Uterus (tissue), 4 donors: ENCODE results near the gene PRTFDC1. TPM values are rescaled to one million over a fixed set of nuclear protein-coding genes. Genes with fewer than 3 reads are reported as not detected.

Source experiments
- DNase-seq, 2 donors: peaks; one replicate each; pipeline ENCODE4 v3.0.0-alpha.2; 2019 to 2020
- H3K27ac ChIP-seq, 2 donors: fragments of 200-600 bp; sonication (generic); 1 replicate in 1 of 2; 2 replicates in 1 of 2; pipeline ENCODE4 v1.5.1; 2016 to 2018
- H3K27me3 ChIP-seq, 2 donors: fragments of 200-600 bp; sonication (generic); one replicate each; pipeline ENCODE4 v1.5.1; 2018 to 2019; ENCODE audit warnings: control low read depth in 1 of 2
- H3K36me3 ChIP-seq, 2 donors: fragments of 200-600 bp; sonication (generic); one replicate each; pipeline ENCODE4 v1.5.1; 2019; ENCODE audit warnings: control low read depth in 1 of 2
- H3K4me1 ChIP-seq, 2 donors: fragments of 200-600 bp; sonication (generic); one replicate each; pipeline ENCODE4 v1.5.1; 2018 to 2019; ENCODE audit warnings: control low read depth in 1 of 2
- H3K4me3 ChIP-seq, 2 donors: fragments of 200-600 bp; sonication (generic); 1 replicate in 1 of 2; 2 replicates in 1 of 2; pipeline ENCODE4 v1.5.1; 2018 to 2019; ENCODE audit warnings: mild to moderate bottlenecking in 1 of 2
- H3K9me3 ChIP-seq, 2 donors: fragments of 200-600 bp; sonication (generic); one replicate each; pipeline ENCODE4 v1.5.1; 2019; ENCODE audit warnings: control low read depth in 1 of 2
- CTCF ChIP-seq, 4 experiments: fragments of 200-600 bp in 2 of 4; fragments of 450-650 bp in 2 of 4; sonication (generic) in 2 of 4; IDR thresholded peaks; one replicate each; pipeline ENCODE4 v1.5.1; 2016 to 2019; ENCODE audit warnings: antibody characterized with exemption in 4 of 4, mild to moderate bottlenecking in 2 of 4, moderate library complexity in 1 of 4
- POLR2A ChIP-seq, 2 donors: fragments of 450-650 bp; IDR thresholded peaks; one replicate each; pipeline ENCODE4 v1.6.1; 2016; ENCODE audit warnings: antibody characterized with exemption in 2 of 2, mild to moderate bottlenecking in 1 of 2, moderate library complexity in 1 of 2
- intact Hi-C: fragments of 100-400 bp; cut with DNase I; formaldehyde crosslinking; loops from one replicate; pipeline ENCODE4 v1.15.1; 2023; ENCODE audit warnings: low total_unique reads
- total RNA-seq, 4 donors: library from RNA; depleted of rRNA in 3 of 4; stranded (reverse); fragments of >200 nt in 3 of 4; gene quantifications; one replicate each; pipeline versions ENCODE4 v1.1.0 to v1.2.4, GENCODE V29; 2014 to 2023
- donor health status: DM: yes; HTN: yes; CAD: no.

PRTFDC1 gene
- total RNA-seq, 4 donors from 2014 or later, result 1.3 to 38.7 (median 20.3) TPM

- no peak overlapping the region for H3K4me3 ChIP-seq
- no peak for TF ChIP-seq CTCF (IDR thresholded peaks at IDR 0.05)
- no peak for TF ChIP-seq POLR2A (IDR thresholded peaks at IDR 0.05)
- H3K4me1 ChIP-seq, result no peaks in the 10 kb centered on the region
- H3K27me3 ChIP-seq, result no peaks in the 10 kb centered on the region
- intact Hi-C loops, result no loop called here
- H3K27ac ChIP-seq, result no peak overlapping the region
- no peaks in the 10 kb centered on the region for H3K9me3 ChIP-seq
- DNase-seq, result no peak
- H3K36me3 ChIP-seq, result no peaks in the 10 kb centered on the region
Measured at GRCh38 chr10:24917979-24918378, 34.4 kb downstream of the PRTFDC1 start.

GRCh38 chr10:24917493-24917892 is 34.9 kb downstream of the PRTFDC1 start:
- no peak for DNase-seq
- no peak overlapping the region for H3K4me3 ChIP-seq
- no peak overlapping the region for H3K27ac ChIP-seq
- no peaks in the 10 kb centered on the region for H3K27me3 ChIP-seq
- TF ChIP-seq CTCF (IDR thresholded peaks at IDR 0.05) (no peak), POLR2A (IDR thresholded peaks at IDR 0.05) (no peak)
- no peaks in the 10 kb centered on the region for H3K4me1 ChIP-seq
- H3K9me3 ChIP-seq, result no peaks in the 10 kb centered on the region
- intact Hi-C loops, result no loop called here
- no peaks in the 10 kb centered on the region for H3K36me3 ChIP-seq

DNA sequence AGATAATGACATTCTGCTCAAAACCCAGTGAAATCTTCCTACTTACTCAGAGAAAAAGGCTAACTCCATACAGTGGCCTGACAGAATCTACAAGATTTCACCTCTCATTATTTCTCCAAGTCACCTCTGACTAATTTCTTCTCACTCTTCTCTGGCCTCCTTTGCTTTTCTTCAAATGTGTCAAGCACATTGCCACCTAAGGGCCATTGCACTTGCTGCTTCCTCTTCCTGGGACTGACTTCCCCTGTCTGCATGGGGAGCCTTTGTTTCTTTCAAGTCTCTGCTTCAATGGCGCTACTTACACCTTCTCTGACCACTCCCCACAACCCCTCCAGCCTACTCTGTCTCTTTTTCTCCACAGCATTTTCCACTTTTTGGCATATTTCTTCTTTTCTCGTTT is 36.0 kb downstream of the PRTFDC1 start:
- no peaks in the 10 kb centered on the region for H3K9me3 ChIP-seq
- intact Hi-C loops, result no loop called here
- TF ChIP-seq POLR2A (IDR thresholded peaks at IDR 0.05) (no peak), CTCF (IDR thresholded peaks at IDR 0.05) (no peak)
- H3K36me3 ChIP-seq, result no peaks in the 10 kb centered on the region
- no peak overlapping the region for H3K4me3 ChIP-seq
- H3K27ac ChIP-seq, result no peak overlapping the region
- no peaks in the 10 kb centered on the region for H3K27me3 ChIP-seq
- no peaks in the 10 kb centered on the region for H3K4me1 ChIP-seq
- no peak for DNase-seq

- no peak overlapping the region for H3K4me3 ChIP-seq
- DNase-seq, result no peak
- H3K27me3 ChIP-seq, result no peaks in the 10 kb centered on the region
- TF ChIP-seq POLR2A (IDR thresholded peaks at IDR 0.05) (no peak), CTCF (IDR thresholded peaks at IDR 0.05) (no peak)
- H3K27ac ChIP-seq, result no peak overlapping the region
- no peaks in the 10 kb centered on the region for H3K9me3 ChIP-seq
- H3K36me3 ChIP-seq, result no peaks in the 10 kb centered on the region
- H3K4me1 ChIP-seq, result no peaks in the 10 kb centered on the region
- intact Hi-C loops, result no loop called here
Measured at GRCh38 chr10:24915304-24915703, 37.1 kb downstream of the PRTFDC1 start.

DNA sequence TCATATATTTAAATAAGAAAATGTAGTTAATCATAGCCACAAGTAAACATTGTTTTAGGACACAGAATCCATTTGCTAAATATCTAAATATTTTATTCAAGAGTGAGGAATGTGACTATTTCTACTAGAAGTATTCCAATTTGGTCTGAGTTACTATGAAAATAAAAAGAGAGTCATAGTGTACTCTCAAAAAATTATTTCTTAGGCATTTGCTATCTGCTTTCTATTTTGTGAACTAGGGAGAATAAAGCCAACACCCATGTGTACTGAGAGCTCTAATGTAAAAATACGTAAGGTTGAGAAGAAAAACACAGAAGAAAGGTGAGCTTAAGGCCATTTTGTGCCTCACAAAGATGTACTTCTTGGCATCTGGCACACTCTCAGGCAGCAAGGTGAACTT is 38.3 kb downstream of the PRTFDC1 start:
- TF ChIP-seq CTCF (IDR thresholded peaks at IDR 0.05) (no peak), POLR2A (IDR thresholded peaks at IDR 0.05) (no peak)

More for the DNA sequence above, 38.3 kb downstream of the PRTFDC1 start:
- Histone ChIP-seq H3K27me3 (no peaks in the 10 kb centered on the region), H3K36me3 (no peaks in the 10 kb centered on the region), H3K4me3 (no peak overlapping the region), H3K9me3 (no peaks in the 10 kb centered on the region), H3K4me1 (no peaks in the 10 kb centered on the region), H3K27ac (peak overlapping the region in 1 of 2 donors; percentile 14)
- intact Hi-C loops, result no loop called here
- DNase-seq, result no peak
